CD4-positive, alpha-beta T cell (primary cell): ENCODE measurements around the gene CEBPB. TPM values are rescaled to one million over a fixed set of nuclear protein-coding genes. Genes with fewer than 3 reads are reported as not detected.

Source experiments
- ATAC-seq: fragments of 200-7000 bp; cut with Tn5 transposase; one replicate; pipeline ENCODE4 v1.10.0; 2022; ENCODE audit warnings: mild to moderate bottlenecking; ENCODE audit not compliant: poor library complexity
- CTCF ChIA-PET: fragments of 350-600 bp; sonication (Branson Sonifier 250); formaldehyde crosslinking; loops from one replicate; lab custom pipeline; 2021; ENCODE audit warnings: antibody characterized with exemption, inconsistent platforms; lab: Charles Lee
- POLR2A ChIA-PET: fragments of 350-600 bp; sonication (Branson Sonifier 250); formaldehyde crosslinking; loops from one replicate; lab custom pipeline; 2021; ENCODE audit warnings: antibody characterized with exemption, inconsistent platforms; lab: Charles Lee
- DNase-seq, 14 experiments: peaks; one replicate each; pipeline ENCODE4 v3.0.0-alpha.2; 2013 to 2020; ENCODE audit warnings: mixed read lengths in 2 of 14
- H3K27ac ChIP-seq, 2 donors: one replicate each; pipeline versions ENCODE4 v1.5.1 to v1.7.0; 2013; ENCODE audit warnings: low read length in 2 of 2, low read depth in 1 of 2, mild to moderate bottlenecking in 1 of 2
- H3K27me3 ChIP-seq, 2 experiments: 1 replicate in 1 of 2; 2 replicates in 1 of 2; pipeline versions ENCODE4 v1.6.1 to v1.7.0; 2013; ENCODE audit warnings: low read length in 2 of 2, control low read depth in 1 of 2, mild to moderate bottlenecking in 1 of 2, moderate library complexity in 1 of 2; ENCODE audit not compliant: insufficient read depth in 2 of 2, control insufficient read depth in 1 of 2
- H3K36me3 ChIP-seq: one replicate; pipeline ENCODE4 v1.6.1; 2013; ENCODE audit warnings: low read length, control low read depth; ENCODE audit not compliant: insufficient read depth
- H3K4me1 ChIP-seq: one replicate; pipeline ENCODE4 v1.6.1; 2013; ENCODE audit warnings: low read length, control low read depth; ENCODE audit not compliant: insufficient read depth
- H3K4me3 ChIP-seq: one replicate; pipeline ENCODE4 v1.5.1; 2013; ENCODE audit warnings: mild to moderate bottlenecking, low read length, moderate library complexity
- H3K9me3 ChIP-seq, 2 experiments: 1 replicate in 1 of 2; 2 replicates in 1 of 2; pipeline versions ENCODE4 v1.6.1 to v1.7.0; 2013; ENCODE audit warnings: low read length in 2 of 2, mild to moderate bottlenecking in 2 of 2, control low read depth in 1 of 2, moderate library complexity in 1 of 2; ENCODE audit not compliant: control insufficient read depth in 1 of 2, insufficient read depth in 1 of 2
- H3K27ac Mint-ChIP-seq: one replicate; pipeline ENCODE4 v1.8.0; 2020; ENCODE audit warnings: mixed read lengths
- H3K27me3 Mint-ChIP-seq: one replicate; pipeline ENCODE4 v1.8.0; 2021; ENCODE audit warnings: mixed read lengths
- H3K36me3 Mint-ChIP-seq: one replicate; pipeline ENCODE4 v1.8.0; 2021; ENCODE audit warnings: low read depth, mixed read lengths
- H3K4me1 Mint-ChIP-seq: one replicate; pipeline ENCODE4 v1.8.0; 2021; ENCODE audit warnings: low read depth, mixed read lengths
- H3K4me3 Mint-ChIP-seq: one replicate; pipeline ENCODE4 v1.8.0; 2020; ENCODE audit warnings: mild to moderate bottlenecking, mixed read lengths
- H3K9me3 Mint-ChIP-seq: one replicate; pipeline ENCODE4 v1.8.0; 2020; ENCODE audit warnings: mixed read lengths
- CTCF ChIP-seq: fragments of 200-600 bp; IDR thresholded peaks from one replicate; pipeline ENCODE4 v1.8.0; 2022; ENCODE audit warnings: antibody characterized with exemption, mild to moderate bottlenecking
- intact Hi-C, 2 experiments: fragments of 100-400 bp; cut with DNase I in 1 of 2; cut with micrococcal nuclease in 1 of 2; formaldehyde crosslinking; loops; one replicate each; pipeline versions ENCODE4 v1.15.1 to v1.9.0; 2023 to 2025; cut with DNase I, micrococcal nuclease
- total RNA-seq, 174 experiments: library from RNA in 2 of 174; stranded (reverse) in 2 of 174; gene quantifications; one replicate each; pipeline ENCODE4 v1.2.3 and lab custom pipeline; 2021 to 2026

Gene CEBPB
- total RNA-seq, 2 experiments from 2014 or later: 40.7 to 43.9 TPM

- peaks cover 11% of the 10 kb centered on the region for H3K4me1 Mint-ChIP-seq
Observed at GRCh38 chr20:50215926-50216325, 25.3 kb downstream of the CEBPB start.

GRCh38 chr20:50216543-50217206 is 26.0 kb downstream of the CEBPB start:
- H3K27me3 ChIP-seq: no peaks in the 10 kb centered on the region
- Mint-ChIP-seq H3K27me3 (peaks cover 17% of the 10 kb centered on the region), H3K27ac (no peak overlapping the region), H3K9me3 (no peaks in the 10 kb centered on the region), H3K36me3 (no peaks in the 10 kb centered on the region), H3K4me1 (peaks cover 4% of the 10 kb centered on the region), H3K4me3 (no peak overlapping the region)
- ChIA-PET POLR2A (no interaction called here), CTCF (no interaction called here)
- ATAC-seq (no peak), DNase-seq (peak in 1 of 14 experiments; percentile 8)
- H3K4me3 ChIP-seq: no peak overlapping the region
- intact Hi-C loops: no loop called here
- no peak for TF ChIP-seq CTCF
- H3K4me1 ChIP-seq: no peaks in the 10 kb centered on the region
- no peaks in the 10 kb centered on the region for H3K36me3 ChIP-seq
- H3K27ac ChIP-seq: no peak overlapping the region
- peaks cover 0 to 7% of the 10 kb centered on the region in 2 experiments for H3K9me3 ChIP-seq

More at GRCh38 chr20:50215926-50216325, 25.3 kb downstream of the CEBPB start:
- H3K36me3 ChIP-seq: no peaks in the 10 kb centered on the region
- Mint-ChIP-seq H3K27me3 (peaks cover 17% of the 10 kb centered on the region), H3K9me3 (no peaks in the 10 kb centered on the region), H3K4me3 (no peak overlapping the region), H3K27ac (no peak overlapping the region), H3K36me3 (no peaks in the 10 kb centered on the region)
- ChIA-PET POLR2A (no interaction called here), CTCF (no interaction called here)
- DNase-seq: no peak
- no peak overlapping the region for H3K27ac ChIP-seq
- no peak for TF ChIP-seq CTCF
- intact Hi-C loops: no loop called here
- H3K4me3 ChIP-seq: no peak overlapping the region
- ATAC-seq: no peak
- peaks cover 0 to 7% of the 10 kb centered on the region in 2 experiments for H3K9me3 ChIP-seq
- no peaks in the 10 kb centered on the region for H3K27me3 ChIP-seq
- H3K4me1 ChIP-seq: peaks cover 1% of the 10 kb centered on the region

GRCh38 chr20:50217207-50217949 is 26.7 kb downstream of the CEBPB start:
- Mint-ChIP-seq H3K4me3 (no peak overlapping the region), H3K9me3 (no peaks in the 10 kb centered on the region), H3K27ac (no peak overlapping the region), H3K27me3 (peaks cover 17% of the 10 kb centered on the region), H3K36me3 (no peaks in the 10 kb centered on the region), H3K4me1 (no peaks in the 10 kb centered on the region)
- Histone ChIP-seq H3K36me3 (no peaks in the 10 kb centered on the region), H3K27ac (no peak overlapping the region), H3K27me3 (no peaks in the 10 kb centered on the region), H3K4me1 (no peaks in the 10 kb centered on the region), H3K9me3 (peaks cover 0 to 7% of the 10 kb centered on the region in 2 experiments), H3K4me3 (no peak overlapping the region)
- ATAC-seq: no peak
- CTCF ChIA-PET: no interaction called here
- peak in 1 of 14 experiments; percentile 3 for DNase-seq
- POLR2A ChIA-PET: no interaction called here
- intact Hi-C loops: no loop called here
- no peak for TF ChIP-seq CTCF
